H1 (cell line): ENCODE results near the gene BRINP3. TPM values are rescaled to one million over a fixed set of nuclear protein-coding genes. Genes with fewer than 3 reads are reported as not detected.

Experiments used
- CHD2 ChIP-seq: IDR thresholded peaks from 2 replicates; pipeline ENCODE4 v1.6.1; 2012; ENCODE audit warnings: low read length, improper control_type of control experiment
- HDAC2 ChIP-seq, 2 experiments: fragments of 300-600 bp in 1 of 2; sonication (generic) in 1 of 2; IDR thresholded peaks; 2 replicates each; pipeline ENCODE4 v1.6.1; 2011 to 2012; ENCODE audit warnings: low read depth in 2 of 2, low read length in 2 of 2, mild to moderate bottlenecking in 2 of 2, moderate library complexity in 2 of 2, borderline replicate concordance in 1 of 2, inconsistent platforms in 1 of 2
- KDM4A ChIP-seq: IDR thresholded peaks from one replicate; pipeline ENCODE4 v1.7.1; 2012; ENCODE audit warnings: low read depth, mild to moderate bottlenecking, moderate library complexity, low read length, inconsistent platforms; ENCODE audit not compliant: severe bottlenecking
- RNF2 ChIP-seq: fragments of 200-900, 300-1000 bp; sonication (generic); IDR thresholded peaks from 2 replicates; pipeline ENCODE4 v1.7.1; 2016; ENCODE audit warnings: borderline replicate concordance, low read depth, mild to moderate bottlenecking, antibody characterized with exemption, low read length; ENCODE audit not compliant: poor library complexity, severe bottlenecking; ENCODE audit errors: missing control alignments
- SIRT6 ChIP-seq: IDR thresholded peaks from one replicate; pipeline ENCODE4 v1.7.1; 2012; ENCODE audit warnings: low read length, inconsistent platforms
- SIX5 ChIP-seq: IDR thresholded peaks from 2 replicates; pipeline ENCODE4 v1.6.1; 2011; ENCODE audit warnings: mild to moderate bottlenecking, low read depth, low read length
- SRF ChIP-seq: IDR thresholded peaks from 2 replicates; pipeline ENCODE4 v1.6.1; 2011; ENCODE audit warnings: mild to moderate bottlenecking, low read depth, low read length, moderate library complexity
- polyA plus RNA-seq, 7 experiments: library from polyadenylated mRNA; depleted of rRNA in 3 of 7; stranded (reverse) in 5 of 7; unstranded in 2 of 7; fragments of >200 nt in 5 of 7; fragments of 200-250 nt in 2 of 7; gene quantifications; 1 replicate in 5 of 7; 2 replicates in 1 of 7; 4 replicates in 1 of 7; pipeline versions ENCODE4 v1.2.1 to v1.2.3, GENCODE V29; 2011 to 2013; ENCODE audit warnings: missing spikeins in 2 of 7, mixed read lengths in 2 of 7
- total RNA-seq: library from RNA; stranded (reverse); fragmentation: NEBNext Ultra II Directional; extraction: Animal tissue kit (Norgen Biotek cat#: 25700); gene quantifications from 2 replicates; pipeline ENCODE4 v1.2.1, GENCODE V29; 2021

Gene BRINP3
- total and polyA plus RNA-seq, 2 of the 8 experiments (the other 6 are each of a cell fraction or from before 2014, with no cell fraction given): not detected

GRCh38 chr1:190066011-190066410, 411.7 kb downstream of the BRINP3 start (continued):
- TF ChIP-seq CHD2 (no peak), SIRT6 (no peak), SRF (no peak), KDM4A (no peak), SIX5 (no peak), HDAC2 (IDR thresholded peaks at IDR 0.05; ENCODE audit: borderline replicate concordance in 1 of 2, low read depth in 2 of 2, low read length in 2 of 2) (no peak), RNF2 (no peak)
- TF ChIP-seq, all 59 proteins: peak for 0
